Erythroblast (primary cell): ENCODE results near the gene SELENOW.

ENCODE experiments used
- GATA1 ChIP-seq: IDR thresholded peaks from 2 replicates; pipeline ENCODE4 v1.6.1; 2011; ENCODE audit warnings: low read depth, mild to moderate bottlenecking, control low read depth, low read length, moderate library complexity
- POLR2A ChIP-seq: IDR thresholded peaks from 2 replicates; pipeline ENCODE4 v1.6.1; 2011; ENCODE audit warnings: mild to moderate bottlenecking, low read length

- TF ChIP-seq POLR2A (no peak), GATA1 (no peak)
Measured at GRCh38 chr19:47758443-47758804, 20.1 kb upstream of the SELENOW start.
